PC-9 (cell line): ENCODE data around the gene BMPR1B. TPM values are rescaled to one million over a fixed set of nuclear protein-coding genes. Genes with fewer than 3 reads are reported as not detected.

ENCODE experiments used
- BruUV-seq: library from RNA; stranded (reverse); fragments of 400-500 nt; replicated peaks from 2 replicates; lab custom pipeline; 2021; lab: Mats Ljungman, UMichigan
- CTCF ChIA-PET: fragments of 300-600 bp; sonication (Branson Sonifier 250); formaldehyde crosslinking; loops from one replicate; lab custom pipeline; 2022; ENCODE audit warnings: antibody characterized with exemption; lab: Charles Lee
- POLR2A ChIA-PET: fragments of 300-600 bp; sonication (Branson Sonifier 250); formaldehyde crosslinking; loops from one replicate; lab custom pipeline; 2022; ENCODE audit warnings: antibody characterized with exemption; ENCODE audit not compliant: unreplicated experiment; lab: Charles Lee
- DNase-seq, 2 experiments: peaks; one replicate each; pipeline versions ENCODE4 v3.0.0 to v3.0.0-alpha.2; 2015 to 2022; ENCODE audit warnings: mixed read lengths in 1 of 2
- H2AFZ ChIP-seq: fragments of 200-600 bp; sonication (generic); 2 replicates; pipeline ENCODE4 v1.8.1; 2017; ENCODE audit warnings: antibody characterized with exemption
- H3F3A ChIP-seq: fragments of 200-600 bp; sonication (generic); 2 replicates; pipeline ENCODE4 v1.8.1; 2017; ENCODE audit warnings: antibody characterized with exemption, mild to moderate bottlenecking, low read depth; ENCODE audit not compliant: insufficient read depth
- H3K27ac ChIP-seq: fragments of 200-600 bp; sonication (generic); 2 replicates; pipeline ENCODE4 v1.6.1; 2016; ENCODE audit warnings: mixed run types
- H3K27me3 ChIP-seq: fragments of 200-600 bp; sonication (generic); 2 replicates; pipeline ENCODE4 v1.6.1; 2016; ENCODE audit warnings: low read depth, mixed run types; ENCODE audit not compliant: insufficient read depth
- H3K36me3 ChIP-seq: fragments of 200-600 bp; sonication (generic); 2 replicates; pipeline ENCODE4 v1.6.1; 2016; ENCODE audit warnings: low read depth, mixed run types
- H3K4me1 ChIP-seq: fragments of 200-600 bp; sonication (generic); replicated peaks from 2 replicates; pipeline ENCODE4 v1.6.1; 2016; ENCODE audit warnings: mixed run types; ENCODE audit not compliant: insufficient read depth
- H3K4me2 ChIP-seq: fragments of 200-600 bp; sonication (generic); 2 replicates; pipeline ENCODE4 v1.6.1; 2017; ENCODE audit warnings: mixed run types
- H3K4me3 ChIP-seq: fragments of 200-600 bp; sonication (generic); 2 replicates; pipeline ENCODE4 v1.6.1; 2016; ENCODE audit warnings: mixed run types
- H3K79me2 ChIP-seq: fragments of 200-600 bp; sonication (generic); 2 replicates; pipeline ENCODE4 v1.6.1; 2017; ENCODE audit warnings: low read depth, mixed run types
- H3K9me2 ChIP-seq: fragments of 200-600 bp; sonication (generic); 2 replicates; pipeline ENCODE4 v1.8.1; 2017; ENCODE audit warnings: mild to moderate bottlenecking; ENCODE audit not compliant: insufficient read depth
- H3K9me3 ChIP-seq: fragments of 200-600 bp; sonication (generic); 2 replicates; pipeline ENCODE4 v1.8.1; 2016; ENCODE audit warnings: low read depth; ENCODE audit not compliant: insufficient read depth
- H4K20me1 ChIP-seq: fragments of 200-600 bp; sonication (generic); 2 replicates; pipeline ENCODE4 v1.8.1; 2017; ENCODE audit not compliant: insufficient read depth
- EZH2 ChIP-seq: fragments of 200-600 bp; sonication (generic); IDR thresholded peaks from 2 replicates; pipeline ENCODE4 v1.8.0; 2017; ENCODE audit warnings: antibody characterized with exemption, low read depth
- intact Hi-C: fragments of 100-400 bp; cut with micrococcal nuclease; formaldehyde crosslinking; loops from one replicate; pipeline ENCODE4 v1.10.0; 2022; ENCODE audit not compliant: unreplicated experiment
- total RNA-seq: library from RNA; stranded (reverse); gene quantifications from 2 replicates; pipeline ENCODE4 v1.2.3, GENCODE V29; 2021
- TF ChIP-seq, protein P1 (sequence below): fragments of 200-600 bp; sonication (generic); conservative IDR thresholded peaks from 2 replicates; pipeline ENCODE4 v1.6.1; 2017; ENCODE audit warnings: mixed run types, antibody characterized with exemption, mild to moderate bottlenecking, moderate library complexity

The BMPR1B gene
- total RNA-seq, 1 experiment from 2014 or later: 1.1 TPM

DNA sequence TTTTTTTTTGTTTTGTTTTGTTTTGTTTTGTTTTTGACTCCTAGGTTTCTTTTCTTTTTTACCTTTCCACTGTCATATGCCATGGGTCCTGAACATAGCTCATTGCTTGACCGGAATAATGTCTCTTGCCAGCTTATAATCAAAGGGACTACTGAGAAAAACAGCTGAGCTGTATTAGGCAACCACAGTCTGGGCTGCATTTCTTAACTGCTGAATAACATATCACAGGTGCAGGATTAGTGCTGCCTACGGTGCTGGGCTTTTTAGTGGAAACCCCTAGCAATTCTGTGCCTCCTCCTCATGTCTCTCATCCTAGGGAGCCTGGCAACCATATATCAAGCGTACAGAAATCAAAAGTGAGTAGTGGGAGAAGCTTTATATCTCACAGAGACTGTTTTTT is 333.5 kb downstream of the BMPR1B start:
- Histone ChIP-seq H3K27me3 (no peaks in the 10 kb centered on the region), H3K4me1 (peaks cover 20% of the 10 kb centered on the region), H4K20me1 (no peaks in the 10 kb centered on the region), H3K9me2 (no peaks in the 10 kb centered on the region), H3K79me2 (no peaks in the 10 kb centered on the region), H2AFZ (no peak overlapping the region), H3K4me3 (no peak overlapping the region), H3K27ac (no peak overlapping the region), H3F3A (peaks cover 8% of the 10 kb centered on the region; the same call in 1 of the 2 replicates), H3K9me3 (no peaks in the 10 kb centered on the region), H3K4me2 (no peak overlapping the region), H3K36me3 (no peaks in the 10 kb centered on the region)
- no TSS peak for BruUV-seq
- intact Hi-C loops: loop anchor here (10.0 kb wide), 1 partner anchor 786 kb away; no protein-coding TSS in a partner anchor
- ChIA-PET CTCF (no interaction called here), POLR2A (no interaction called here)
- TF ChIP-seq EZH2: no peak
- TF ChIP-seq, protein P1, sequence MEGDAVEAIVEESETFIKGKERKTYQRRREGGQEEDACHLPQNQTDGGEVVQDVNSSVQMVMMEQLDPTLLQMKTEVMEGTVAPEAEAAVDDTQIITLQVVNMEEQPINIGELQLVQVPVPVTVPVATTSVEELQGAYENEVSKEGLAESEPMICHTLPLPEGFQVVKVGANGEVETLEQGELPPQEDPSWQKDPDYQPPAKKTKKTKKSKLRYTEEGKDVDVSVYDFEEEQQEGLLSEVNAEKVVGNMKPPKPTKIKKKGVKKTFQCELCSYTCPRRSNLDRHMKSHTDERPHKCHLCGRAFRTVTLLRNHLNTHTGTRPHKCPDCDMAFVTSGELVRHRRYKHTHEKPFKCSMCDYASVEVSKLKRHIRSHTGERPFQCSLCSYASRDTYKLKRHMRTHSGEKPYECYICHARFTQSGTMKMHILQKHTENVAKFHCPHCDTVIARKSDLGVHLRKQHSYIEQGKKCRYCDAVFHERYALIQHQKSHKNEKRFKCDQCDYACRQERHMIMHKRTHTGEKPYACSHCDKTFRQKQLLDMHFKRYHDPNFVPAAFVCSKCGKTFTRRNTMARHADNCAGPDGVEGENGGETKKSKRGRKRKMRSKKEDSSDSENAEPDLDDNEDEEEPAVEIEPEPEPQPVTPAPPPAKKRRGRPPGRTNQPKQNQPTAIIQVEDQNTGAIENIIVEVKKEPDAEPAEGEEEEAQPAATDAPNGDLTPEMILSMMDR: no peak
- no peak for DNase-seq

DNA sequence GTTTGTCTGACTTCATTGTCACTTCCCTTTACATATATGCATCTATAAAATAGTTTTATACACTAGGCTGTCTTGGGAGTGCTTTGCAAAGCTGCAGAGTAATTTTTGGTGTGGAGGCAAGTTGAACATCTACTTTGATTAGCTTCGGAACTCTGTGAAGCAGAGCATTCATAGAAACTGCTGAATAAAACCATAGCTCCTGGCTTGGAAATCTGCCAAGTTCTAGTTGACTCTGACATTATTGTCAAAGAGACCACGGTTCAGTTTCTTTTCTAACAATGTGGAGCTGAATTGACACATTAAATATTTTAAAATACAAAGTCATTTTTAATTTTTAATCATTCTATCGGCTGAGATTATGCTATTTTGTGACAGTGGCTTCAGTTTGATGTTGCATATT is 335.0 kb downstream of the BMPR1B start:
- no TSS peak for BruUV-seq
- H3K36me3 ChIP-seq: no peaks in the 10 kb centered on the region
- H4K20me1 ChIP-seq: no peaks in the 10 kb centered on the region
- no peaks in the 10 kb centered on the region for H3K79me2 ChIP-seq
- H3K27ac ChIP-seq: no peak overlapping the region
- H3K4me2 ChIP-seq: no peak overlapping the region
- H3K4me1 ChIP-seq: peaks cover 5% of the 10 kb centered on the region
- ChIA-PET CTCF (no interaction called here), POLR2A (no interaction called here)
- no peaks in the 10 kb centered on the region for H3F3A ChIP-seq
- intact Hi-C loops: loop anchor here (10.0 kb wide), 1 partner anchor 788 kb away; no protein-coding TSS in a partner anchor
- DNase-seq: no peak
- no peak overlapping the region for H2AFZ ChIP-seq
- no peak overlapping the region for H3K4me3 ChIP-seq
- no peaks in the 10 kb centered on the region for H3K9me2 ChIP-seq
- TF ChIP-seq EZH2: no peak
- TF ChIP-seq, protein P1: no peak
- no peaks in the 10 kb centered on the region for H3K27me3 ChIP-seq
- H3K9me3 ChIP-seq: no peaks in the 10 kb centered on the region

DNA sequence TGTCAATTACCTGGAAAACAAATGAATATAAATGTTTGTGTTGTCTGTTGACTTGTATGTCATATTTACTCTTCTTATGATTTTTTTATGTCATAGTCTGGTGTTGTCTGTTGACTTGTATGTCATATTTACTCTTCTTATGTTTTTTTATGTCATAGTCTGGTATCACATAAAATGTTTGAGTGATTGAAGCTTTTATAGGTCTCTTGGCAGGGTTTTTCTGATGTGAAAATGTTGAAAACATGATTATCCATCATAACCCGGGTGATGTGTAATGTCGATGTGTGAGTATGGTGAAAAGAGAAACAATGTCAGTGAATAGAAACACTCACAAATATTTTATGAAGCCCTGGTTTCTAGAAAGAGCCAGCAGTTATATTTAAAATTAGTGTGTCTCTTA is 335.7 kb downstream of the BMPR1B start:
- TF ChIP-seq EZH2: no peak
- TF ChIP-seq, protein P1: no peak
- DNase-seq: no peak
- no peaks in the 10 kb centered on the region for H4K20me1 ChIP-seq
- no peaks in the 10 kb centered on the region for H3K27me3 ChIP-seq
- no peaks in the 10 kb centered on the region for H3F3A ChIP-seq
- H3K4me1 ChIP-seq: no peaks in the 10 kb centered on the region; the same call in 1 of the 2 replicates
- H3K4me3 ChIP-seq: no peak overlapping the region
- no peaks in the 10 kb centered on the region for H3K79me2 ChIP-seq
- no peaks in the 10 kb centered on the region for H3K9me3 ChIP-seq
- no peaks in the 10 kb centered on the region for H3K36me3 ChIP-seq
- no peak overlapping the region for H3K4me2 ChIP-seq
- CTCF ChIA-PET: no interaction called here
- intact Hi-C loops: loop anchor here (10.0 kb wide), 1 partner anchor 789 kb away; no protein-coding TSS in a partner anchor
- no peak overlapping the region for H3K27ac ChIP-seq
- POLR2A ChIA-PET: no interaction called here
- BruUV-seq: no TSS peak
- no peaks in the 10 kb centered on the region for H3K9me2 ChIP-seq
- no peak overlapping the region for H2AFZ ChIP-seq
